ENCODE measurements around the gene TBX2.

The TBX2 gene

DNA sequence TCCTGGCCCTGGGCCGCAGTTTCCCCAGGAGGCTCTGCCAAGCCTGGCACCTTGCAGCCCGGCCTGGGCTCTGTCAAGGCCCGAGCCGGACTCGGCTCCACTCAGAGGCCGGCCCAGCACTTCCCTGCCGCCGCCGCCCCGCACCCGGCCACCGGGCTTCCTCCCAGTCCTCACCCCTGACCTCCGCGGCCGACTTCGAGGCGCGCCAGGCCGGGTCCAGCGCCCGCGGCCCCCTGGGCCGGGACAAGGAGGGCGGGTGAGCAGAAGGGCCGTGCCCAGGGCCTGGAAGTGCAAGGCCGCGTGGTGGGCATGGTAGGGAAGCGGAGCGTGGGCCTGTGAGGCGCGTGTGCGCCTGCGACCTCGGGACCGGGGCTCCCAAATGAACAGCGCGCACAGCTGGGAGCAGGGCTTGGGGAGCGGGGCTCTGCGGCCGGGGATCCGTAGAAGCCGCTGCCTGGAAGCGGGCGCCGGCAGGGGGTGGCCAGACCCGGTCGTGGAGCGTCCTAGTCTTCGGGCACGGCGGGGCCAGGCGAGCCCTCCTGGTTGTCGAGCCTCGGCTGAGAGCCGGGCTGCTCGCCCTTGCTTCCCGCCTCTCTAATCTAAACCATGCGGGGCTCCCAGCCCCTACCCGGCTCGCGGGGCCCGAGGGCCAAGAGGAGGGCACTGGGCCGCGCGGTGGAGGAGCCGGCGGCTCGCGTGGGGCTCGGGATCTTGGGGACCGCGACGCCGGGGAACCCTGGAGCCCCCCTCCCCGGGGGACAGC is 52.1 kb downstream of the TBX2 start:
- H3K9ac ChIP-seq (ENCODE audit: low read length in 2 of 2): no peak overlapping the region
- peak overlapping the region in 1 of 2 donors; percentile 55 for H3K4me3 ChIP-seq (ENCODE audit: low read length in 2 of 2)
- H3K36me3 ChIP-seq (ENCODE audit: control insufficient read depth in 2 of 2, insufficient read depth in 2 of 2, low read length in 2 of 2): no peaks in the 10 kb centered on the region
- H3K27ac ChIP-seq (ENCODE audit: low read length): no peak overlapping the region
- no peaks in the 10 kb centered on the region for H3K9me3 ChIP-seq (ENCODE audit: control insufficient read depth in 2 of 2, low read length in 2 of 2)
- peaks cover 13% of the 10 kb centered on the region for H3K4me1 ChIP-seq (ENCODE audit: control insufficient read depth, insufficient read depth, low read length)
- peaks cover 62 to 78% of the 10 kb centered on the region in 2 donors for H3K27me3 ChIP-seq (ENCODE audit: control insufficient read depth in 1 of 2, insufficient read depth in 2 of 2, low read length in 2 of 2)

DNA sequence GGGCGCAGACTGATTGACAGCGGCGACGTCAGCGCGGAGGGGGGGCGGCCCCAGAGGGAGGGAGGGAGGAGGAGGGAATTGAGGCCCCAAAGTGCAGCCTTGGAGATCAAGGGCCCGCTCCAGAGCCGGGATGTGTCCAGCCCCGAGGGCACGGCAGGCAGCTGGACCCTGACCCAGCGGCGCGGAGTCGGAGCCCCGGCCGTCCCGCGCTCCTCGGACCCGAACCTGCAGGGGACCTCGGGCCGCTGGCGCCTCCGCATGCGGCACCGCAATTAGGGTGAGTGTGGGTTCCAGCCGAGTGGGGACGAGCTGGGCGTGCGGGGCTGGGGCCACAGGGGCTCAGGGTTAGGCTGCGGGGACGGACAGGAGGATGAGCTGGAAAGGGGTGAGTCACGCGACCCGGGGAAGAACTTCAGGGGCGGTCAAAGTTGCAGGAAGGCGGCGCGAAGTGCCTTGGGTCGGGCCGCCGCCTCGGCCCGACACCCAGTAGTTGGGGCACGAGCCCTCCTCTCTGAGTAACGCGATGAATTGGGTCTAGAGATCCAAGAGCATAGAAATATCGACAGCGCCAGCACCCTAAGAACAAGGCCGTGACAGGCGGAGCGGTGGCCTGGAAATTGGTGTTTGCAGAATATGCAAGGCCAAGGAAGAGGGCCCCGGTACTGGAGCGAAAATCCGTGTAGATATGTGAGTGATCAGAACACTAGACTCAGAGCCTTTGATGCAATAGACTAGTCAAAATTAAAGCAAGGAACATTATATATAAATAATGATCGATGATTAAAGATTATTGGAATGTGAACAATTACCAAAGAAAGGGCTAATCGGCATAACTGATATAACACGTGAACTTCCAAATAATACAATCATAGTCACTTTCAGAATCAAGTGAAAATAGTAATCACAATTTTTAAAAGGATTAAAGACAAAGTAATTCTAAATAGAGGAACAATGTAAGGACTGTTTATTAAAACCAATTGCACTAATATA is 53.0 kb downstream of the TBX2 start, which contains the start of gene TBX4:
TBX4 (plus strand) TSS at position 122 of the 990 bp plus-strand sequence. CDS start 4,069 bp downstream, outside the sequence.
- no peaks in the 10 kb centered on the region for H3K9me3 ChIP-seq (ENCODE audit: control insufficient read depth in 2 of 2, low read length in 2 of 2)
- peaks cover 18% of the 10 kb centered on the region for H3K4me1 ChIP-seq (ENCODE audit: control insufficient read depth, insufficient read depth, low read length)
- peak within 1 kb of the TSS in 1 of 2 donors; percentile 55 for H3K4me3 ChIP-seq (ENCODE audit: low read length in 2 of 2)
- H3K27ac ChIP-seq (ENCODE audit: low read length): no peak within 1 kb of the TSS
- H3K9ac ChIP-seq (ENCODE audit: low read length in 2 of 2): no peak within 1 kb of the TSS
- H3K36me3 ChIP-seq (ENCODE audit: control insufficient read depth in 2 of 2, insufficient read depth in 2 of 2, low read length in 2 of 2): no peaks in the 10 kb centered on the region
- peaks cover 61 to 80% of the 10 kb centered on the region in 2 donors for H3K27me3 ChIP-seq (ENCODE audit: control insufficient read depth in 1 of 2, insufficient read depth in 2 of 2, low read length in 2 of 2)

DNA sequence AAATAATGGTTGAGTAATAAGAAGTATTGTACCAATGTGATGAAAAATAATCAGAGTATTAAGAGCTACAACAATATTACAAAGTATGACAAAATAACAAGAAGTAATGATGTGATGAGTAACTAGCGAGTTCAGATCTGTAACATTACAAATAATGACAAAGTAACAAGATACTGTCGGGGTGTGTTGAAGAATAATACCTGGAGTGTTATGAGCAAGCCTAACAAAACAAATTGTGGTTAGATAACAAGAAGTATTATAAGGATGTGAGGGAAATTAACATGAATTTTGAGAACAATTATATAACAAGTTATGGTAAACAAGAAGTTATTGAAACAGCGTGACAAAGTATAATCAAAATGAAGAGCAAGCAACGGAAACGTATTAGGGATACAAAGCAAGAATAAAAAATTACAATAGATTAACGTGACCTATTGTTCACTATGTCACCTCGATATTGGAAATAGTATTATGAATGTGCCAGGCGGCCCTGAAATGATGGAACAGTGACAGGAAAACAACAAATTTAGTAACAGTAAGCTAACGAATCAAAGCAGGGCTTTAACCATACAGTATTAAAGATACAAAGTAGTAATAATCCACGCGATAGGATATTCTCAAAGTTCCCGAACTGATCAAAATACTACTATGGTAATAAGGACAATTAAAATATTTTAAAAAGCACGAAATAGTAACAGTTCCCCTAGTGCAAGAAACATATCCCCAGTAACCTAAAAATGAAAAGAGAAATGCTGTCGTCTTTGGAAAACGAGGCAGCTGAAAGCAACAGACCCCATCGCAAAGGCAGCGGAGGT is 54.1 kb downstream of the TBX2 start:
- Histone ChIP-seq H3K4me1 (ENCODE audit: control insufficient read depth, insufficient read depth, low read length) (peaks cover 18% of the 10 kb centered on the region), H3K27ac (ENCODE audit: low read length) (no peak overlapping the region)

DNA sequence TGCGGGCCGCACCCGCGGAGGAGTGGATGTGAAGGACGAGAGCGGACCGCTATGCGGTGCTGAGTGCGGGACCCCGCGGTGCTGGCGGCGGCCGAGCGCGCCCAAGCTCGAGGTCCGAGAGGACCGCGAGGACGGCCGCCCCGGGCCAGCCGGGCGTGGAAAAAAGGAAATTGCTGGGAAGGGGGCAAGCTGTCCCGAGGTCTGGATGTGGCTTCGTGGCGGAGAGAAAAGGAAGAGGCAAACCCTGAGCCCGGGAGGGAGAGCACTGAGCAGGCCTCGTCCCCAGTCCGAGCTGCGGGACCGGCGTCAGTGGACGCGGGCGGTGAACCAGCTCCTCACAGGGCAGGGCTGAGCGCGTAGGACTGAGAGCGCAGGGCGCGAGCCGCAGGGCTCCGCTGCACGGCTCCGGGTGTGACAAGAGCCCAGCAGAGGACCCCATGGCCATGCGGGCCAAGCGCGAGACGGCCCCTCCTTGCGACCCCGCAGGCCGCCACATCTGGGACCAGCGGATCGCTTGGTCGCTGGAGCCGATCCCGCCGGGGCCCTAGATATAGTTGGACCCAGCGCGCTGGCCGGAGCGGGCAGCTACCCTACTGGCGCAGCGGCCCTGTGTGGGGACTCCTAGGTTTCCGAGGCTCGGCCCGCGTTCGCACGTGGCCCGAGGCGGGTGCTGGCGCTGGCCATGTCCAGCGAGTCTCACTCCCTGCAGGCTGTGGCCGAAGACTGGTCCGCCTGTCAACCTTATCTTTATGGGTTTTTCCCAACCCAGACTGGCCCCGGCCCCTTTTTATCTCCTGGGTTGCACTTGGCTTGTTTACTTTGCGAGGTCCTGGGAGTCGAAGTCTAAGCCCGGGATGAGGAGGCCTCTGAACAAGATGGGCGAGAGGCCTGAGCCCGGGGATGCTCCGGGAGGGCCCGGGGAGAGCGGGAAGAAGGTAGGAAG is 55.0 kb downstream of the TBX2 start:
- H3K36me3 ChIP-seq (ENCODE audit: control insufficient read depth in 2 of 2, insufficient read depth in 2 of 2, low read length in 2 of 2): no peaks in the 10 kb centered on the region
- no peaks in the 10 kb centered on the region for H3K9me3 ChIP-seq (ENCODE audit: control insufficient read depth in 2 of 2, low read length in 2 of 2)
- H3K4me3 ChIP-seq (ENCODE audit: low read length in 2 of 2): peak overlapping the region in 1 of 2 donors; percentile 22
- peaks cover 18% of the 10 kb centered on the region for H3K4me1 ChIP-seq (ENCODE audit: control insufficient read depth, insufficient read depth, low read length)
- no peak overlapping the region for H3K27ac ChIP-seq (ENCODE audit: low read length)
- no peak overlapping the region for H3K9ac ChIP-seq (ENCODE audit: low read length in 2 of 2)
- peaks cover 78 to 95% of the 10 kb centered on the region in 2 donors for H3K27me3 ChIP-seq (ENCODE audit: control insufficient read depth in 1 of 2, insufficient read depth in 2 of 2, low read length in 2 of 2)

More for the DNA sequence above, 54.1 kb downstream of the TBX2 start:
- no peak overlapping the region for H3K9ac ChIP-seq (ENCODE audit: low read length in 2 of 2)
- H3K36me3 ChIP-seq (ENCODE audit: control insufficient read depth in 2 of 2, insufficient read depth in 2 of 2, low read length in 2 of 2): no peaks in the 10 kb centered on the region
- H3K27me3 ChIP-seq (ENCODE audit: control insufficient read depth in 1 of 2, insufficient read depth in 2 of 2, low read length in 2 of 2): peaks cover 72 to 86% of the 10 kb centered on the region in 2 donors
- no peaks in the 10 kb centered on the region for H3K9me3 ChIP-seq (ENCODE audit: control insufficient read depth in 2 of 2, low read length in 2 of 2)
- H3K4me3 ChIP-seq (ENCODE audit: low read length in 2 of 2): peak overlapping the region in 1 of 2 donors; percentile 22

DNA sequence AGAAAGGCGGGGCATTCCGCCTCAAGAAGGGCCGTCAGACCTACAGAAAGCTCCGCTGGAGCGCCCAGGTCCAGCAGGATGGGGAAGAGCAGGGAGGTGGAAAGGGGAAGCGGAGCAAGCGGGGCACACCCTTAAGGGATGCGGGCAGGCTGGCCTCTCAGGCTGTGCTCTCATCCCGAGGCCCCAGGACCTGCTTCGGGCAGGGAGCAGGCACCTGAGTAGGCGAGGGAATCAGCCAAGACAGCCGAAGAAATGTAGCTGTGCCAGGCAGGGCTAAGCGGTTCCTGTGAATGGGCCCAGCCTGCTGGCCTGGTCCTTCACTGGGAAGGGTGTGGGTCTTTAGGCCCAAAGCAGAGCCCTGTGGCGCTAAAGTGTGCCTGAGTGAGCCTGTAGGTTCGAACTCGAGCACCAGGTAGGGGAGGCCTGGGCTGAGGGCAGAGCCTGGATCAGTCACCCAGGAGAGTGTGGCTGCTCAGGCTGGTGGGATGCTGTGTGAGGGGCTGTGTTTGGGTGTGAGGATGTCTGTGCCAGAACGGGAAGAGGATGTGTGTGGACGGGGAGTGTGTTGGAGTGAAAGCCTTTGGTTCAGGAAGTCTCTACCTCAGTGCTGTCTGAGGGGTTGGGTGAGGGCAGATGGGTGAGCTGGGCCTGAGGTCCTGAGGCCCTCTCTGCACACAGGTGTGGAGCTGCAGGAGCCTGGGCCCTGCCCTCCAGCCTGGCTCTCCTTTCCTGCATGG is 55.8 kb downstream of the TBX2 start:
- H3K27me3 ChIP-seq (ENCODE audit: control insufficient read depth in 1 of 2, insufficient read depth in 2 of 2, low read length in 2 of 2): peaks cover 79 to 95% of the 10 kb centered on the region in 2 donors
- peaks cover 18% of the 10 kb centered on the region for H3K4me1 ChIP-seq (ENCODE audit: control insufficient read depth, insufficient read depth, low read length)
- H3K9ac ChIP-seq (ENCODE audit: low read length in 2 of 2): no peak overlapping the region
- no peak overlapping the region for H3K4me3 ChIP-seq (ENCODE audit: low read length in 2 of 2)
- no peaks in the 10 kb centered on the region for H3K9me3 ChIP-seq (ENCODE audit: control insufficient read depth in 2 of 2, low read length in 2 of 2)
- H3K27ac ChIP-seq (ENCODE audit: low read length): no peak overlapping the region
- no peaks in the 10 kb centered on the region for H3K36me3 ChIP-seq (ENCODE audit: control insufficient read depth in 2 of 2, insufficient read depth in 2 of 2, low read length in 2 of 2)

DNA sequence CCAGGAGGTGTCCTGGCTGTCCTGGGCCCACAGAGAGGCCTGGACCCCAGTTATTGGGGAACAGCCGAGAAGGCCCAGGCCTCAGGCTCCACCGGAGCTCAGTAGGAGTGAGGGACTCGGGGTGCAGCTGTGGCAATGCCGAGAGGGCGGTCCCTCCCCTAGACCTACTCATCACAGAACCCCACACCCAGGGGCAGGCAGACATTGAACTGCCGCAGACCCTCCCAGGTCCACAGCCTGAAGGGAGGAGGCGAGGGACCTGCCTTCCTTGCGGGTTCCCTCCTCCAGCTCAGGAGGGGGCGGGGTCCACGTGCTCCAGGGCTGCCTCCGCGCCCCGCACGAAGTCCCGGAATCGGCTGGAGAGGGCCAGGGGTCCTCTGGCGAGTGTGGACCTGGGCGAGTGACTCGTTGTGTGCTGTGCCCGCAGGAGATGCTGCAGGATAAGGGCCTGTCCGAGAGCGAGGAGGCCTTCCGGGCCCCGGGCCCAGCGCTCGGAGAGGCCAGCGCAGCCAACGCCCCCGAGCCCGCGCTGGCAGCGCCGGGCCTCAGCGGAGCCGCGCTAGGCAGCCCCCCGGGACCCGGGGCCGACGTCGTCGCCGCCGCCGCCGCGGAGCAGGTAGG is 56.5 kb downstream of the TBX2 start:
- Histone ChIP-seq H3K36me3 (ENCODE audit: control insufficient read depth in 2 of 2, insufficient read depth in 2 of 2, low read length in 2 of 2) (no peaks in the 10 kb centered on the region), H3K4me3 (ENCODE audit: low read length in 2 of 2) (no peak overlapping the region), H3K27me3 (ENCODE audit: control insufficient read depth in 1 of 2, insufficient read depth in 2 of 2, low read length in 2 of 2) (peaks cover 77 to 95% of the 10 kb centered on the region in 2 donors), H3K9me3 (ENCODE audit: control insufficient read depth in 2 of 2, low read length in 2 of 2) (no peaks in the 10 kb centered on the region), H3K4me1 (ENCODE audit: control insufficient read depth, insufficient read depth, low read length) (peaks cover 18% of the 10 kb centered on the region), H3K9ac (ENCODE audit: low read length in 2 of 2) (no peak overlapping the region), H3K27ac (ENCODE audit: low read length) (no peak overlapping the region)

DNA sequence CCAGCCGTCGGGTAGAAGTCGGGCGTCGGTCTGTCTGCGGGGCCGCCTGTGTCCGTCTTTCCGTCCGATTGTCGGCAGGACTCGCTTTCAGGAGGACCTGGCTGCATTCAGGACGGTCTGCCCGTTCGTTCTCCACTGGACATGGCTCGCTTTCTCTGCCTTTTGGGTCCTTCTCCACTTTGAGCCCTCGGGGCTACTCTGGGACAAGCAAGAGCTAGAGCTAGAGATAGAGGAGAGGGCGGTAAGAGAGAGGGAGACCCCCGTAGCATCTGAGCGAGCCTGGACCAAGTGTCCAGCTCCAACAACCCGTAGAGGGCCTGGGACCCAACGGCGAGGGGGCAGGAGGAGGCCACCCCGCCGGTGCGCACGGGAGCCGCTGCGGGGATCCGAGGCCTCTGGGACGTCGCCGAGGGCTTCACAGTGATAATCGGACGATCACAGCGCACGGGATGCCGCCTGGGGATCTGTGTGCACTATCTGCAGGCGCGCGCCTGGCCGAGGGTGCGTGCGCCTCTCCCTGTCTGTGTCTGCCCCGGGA is 57.1 kb downstream of the TBX2 start:
- Histone ChIP-seq H3K4me3 (ENCODE audit: low read length in 2 of 2) (peak overlapping the region in 1 of 2 donors; percentile 59), H3K27ac (ENCODE audit: low read length) (no peak overlapping the region), H3K9me3 (ENCODE audit: control insufficient read depth in 2 of 2, low read length in 2 of 2) (no peaks in the 10 kb centered on the region), H3K36me3 (ENCODE audit: control insufficient read depth in 2 of 2, insufficient read depth in 2 of 2, low read length in 2 of 2) (no peaks in the 10 kb centered on the region), H3K27me3 (ENCODE audit: control insufficient read depth in 1 of 2, insufficient read depth in 2 of 2, low read length in 2 of 2) (peaks cover 79 to 95% of the 10 kb centered on the region in 2 donors), H3K9ac (ENCODE audit: low read length in 2 of 2) (no peak overlapping the region), H3K4me1 (ENCODE audit: control insufficient read depth, insufficient read depth, low read length) (peaks cover 13% of the 10 kb centered on the region)

DNA sequence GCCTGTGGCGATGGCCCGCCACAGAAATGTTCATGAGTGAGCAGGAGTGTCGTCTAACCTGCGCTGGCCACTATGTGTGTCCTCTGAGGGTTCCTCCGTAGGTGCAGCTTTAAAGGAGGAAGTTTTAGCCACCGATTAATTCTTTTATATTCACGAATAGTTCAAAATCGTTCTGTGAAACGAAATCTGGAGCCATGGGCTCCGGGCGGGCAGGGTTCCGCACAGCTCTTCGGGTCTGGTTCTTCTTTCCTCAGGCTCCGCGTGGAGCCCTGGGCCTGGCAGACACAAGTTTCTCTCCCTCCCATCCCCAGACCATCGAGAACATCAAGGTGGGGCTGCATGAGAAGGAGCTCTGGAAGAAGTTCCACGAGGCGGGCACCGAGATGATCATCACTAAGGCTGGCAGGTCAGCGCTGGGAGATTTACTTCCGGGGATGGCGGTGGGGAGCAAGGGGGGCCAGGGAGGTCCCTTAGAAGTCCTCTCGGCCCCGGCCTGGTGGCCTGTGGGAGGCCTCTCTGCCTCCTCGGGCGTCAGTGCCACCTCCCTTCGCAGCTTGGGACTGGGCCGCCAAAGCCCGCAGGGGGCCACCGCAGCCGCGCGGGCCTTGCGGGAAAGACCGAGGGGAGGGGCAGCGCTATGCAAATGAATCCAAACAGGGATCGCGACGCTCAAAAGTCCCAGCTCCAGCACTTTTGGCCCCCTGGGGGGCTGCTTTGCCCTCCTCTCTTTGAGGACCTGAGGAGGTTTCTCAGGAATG is 57.8 kb downstream of the TBX2 start:
- Histone ChIP-seq H3K4me3 (ENCODE audit: low read length in 2 of 2) (peak overlapping the region in 1 of 2 donors; percentile 59), H3K4me1 (ENCODE audit: control insufficient read depth, insufficient read depth, low read length) (peaks cover 12% of the 10 kb centered on the region), H3K36me3 (ENCODE audit: control insufficient read depth in 2 of 2, insufficient read depth in 2 of 2, low read length in 2 of 2) (no peaks in the 10 kb centered on the region), H3K27me3 (ENCODE audit: control insufficient read depth in 1 of 2, insufficient read depth in 2 of 2, low read length in 2 of 2) (peaks cover 77 to 95% of the 10 kb centered on the region in 2 donors), H3K9ac (ENCODE audit: low read length in 2 of 2) (no peak overlapping the region), H3K27ac (ENCODE audit: low read length) (no peak overlapping the region), H3K9me3 (ENCODE audit: control insufficient read depth in 2 of 2, low read length in 2 of 2) (no peaks in the 10 kb centered on the region)

All from stomach smooth muscle (tissue), 2 donors.